ENCODE data around the gene WDR45B.

The WDR45B gene

GRCh38 chr17:82648165-82648668 is at the start of gene WDR45B:
Gene WDR45B, minus strand, starts transcription at chr17:82648444. Its CDS starts 104 bp downstream, at chr17:82648340.
- peak; percentile 72 to 89 (median 78) for DNase-seq

- no peak for DNase-seq
Measured at GRCh38 chr17:82697808-82698064, 49.5 kb upstream of the WDR45B start.

GRCh38 chr17:82696916-82697807 is 48.9 kb upstream of the WDR45B start:
- DNase-seq: no peak

- no peak for DNase-seq
Measured at GRCh38 chr17:82696259-82696658, 48.0 kb upstream of the WDR45B start.

GRCh38 chr17:82694647-82695046 is 46.4 kb upstream of the WDR45B start:
- DNase-seq: no peak

- no peak for DNase-seq
Measured at GRCh38 chr17:82693168-82693867, 45.1 kb upstream of the WDR45B start.

- no peak for DNase-seq
Measured at GRCh38 chr17:82692268-82692667, 44.0 kb upstream of the WDR45B start.

- no peak for DNase-seq
Measured at GRCh38 chr17:82691714-82692113, 43.5 kb upstream of the WDR45B start.

GRCh38 chr17:82690786-82691489 is 42.7 kb upstream of the WDR45B start:
- DNase-seq: no peak

- no peak for DNase-seq
Measured at GRCh38 chr17:82689077-82689476, 40.8 kb upstream of the WDR45B start.

- DNase-seq: no peak
Measured at GRCh38 chr17:82687871-82688270, 39.6 kb upstream of the WDR45B start.

GRCh38 chr17:82687375-82687861 is 39.2 kb upstream of the WDR45B start:
- no peak for DNase-seq

- no peak for DNase-seq
Measured at GRCh38 chr17:82686366-82687324, 38.4 kb upstream of the WDR45B start.

GRCh38 chr17:82685291-82685690 is 37.0 kb upstream of the WDR45B start:
- DNase-seq: no peak

GRCh38 chr17:82684228-82684841 is 36.1 kb upstream of the WDR45B start:
- DNase-seq: no peak

GRCh38 chr17:82683534-82683933 is 35.3 kb upstream of the WDR45B start:
- DNase-seq: no peak

- DNase-seq: no peak
Measured at GRCh38 chr17:82681547-82681946, 33.3 kb upstream of the WDR45B start.

- DNase-seq: no peak
Measured at GRCh38 chr17:82679586-82680465, 31.6 kb upstream of the WDR45B start.

GRCh38 chr17:82678265-82678891 is 30.1 kb upstream of the WDR45B start:
- DNase-seq: no peak

- DNase-seq: no peak
Measured at GRCh38 chr17:82677353-82677925, 29.2 kb upstream of the WDR45B start.
